C4-2B (cell line): ENCODE results near the gene NUP188.
"Not testable (repeated sequence)": the region's sequence is repeated elsewhere in the genome, so short reads cannot be mapped to it uniquely, and the experiment has no call there.

Experiments used
- H3K27ac ChIP-seq: fragments of 450-650 bp; 2 replicates; pipeline ENCODE4 v1.5.1; 2017
- ZFX ChIP-seq: fragments of 450-650 bp; IDR thresholded peaks from 2 replicates; pipeline ENCODE4 v1.6.1; 2017
- TF ChIP-seq, protein P1 (sequence below): fragments of 450-650 bp; conservative IDR thresholded peaks from 2 replicates; pipeline ENCODE4 v1.5.1; 2017; ENCODE audit warnings: mild to moderate bottlenecking

The NUP188 gene

DNA sequence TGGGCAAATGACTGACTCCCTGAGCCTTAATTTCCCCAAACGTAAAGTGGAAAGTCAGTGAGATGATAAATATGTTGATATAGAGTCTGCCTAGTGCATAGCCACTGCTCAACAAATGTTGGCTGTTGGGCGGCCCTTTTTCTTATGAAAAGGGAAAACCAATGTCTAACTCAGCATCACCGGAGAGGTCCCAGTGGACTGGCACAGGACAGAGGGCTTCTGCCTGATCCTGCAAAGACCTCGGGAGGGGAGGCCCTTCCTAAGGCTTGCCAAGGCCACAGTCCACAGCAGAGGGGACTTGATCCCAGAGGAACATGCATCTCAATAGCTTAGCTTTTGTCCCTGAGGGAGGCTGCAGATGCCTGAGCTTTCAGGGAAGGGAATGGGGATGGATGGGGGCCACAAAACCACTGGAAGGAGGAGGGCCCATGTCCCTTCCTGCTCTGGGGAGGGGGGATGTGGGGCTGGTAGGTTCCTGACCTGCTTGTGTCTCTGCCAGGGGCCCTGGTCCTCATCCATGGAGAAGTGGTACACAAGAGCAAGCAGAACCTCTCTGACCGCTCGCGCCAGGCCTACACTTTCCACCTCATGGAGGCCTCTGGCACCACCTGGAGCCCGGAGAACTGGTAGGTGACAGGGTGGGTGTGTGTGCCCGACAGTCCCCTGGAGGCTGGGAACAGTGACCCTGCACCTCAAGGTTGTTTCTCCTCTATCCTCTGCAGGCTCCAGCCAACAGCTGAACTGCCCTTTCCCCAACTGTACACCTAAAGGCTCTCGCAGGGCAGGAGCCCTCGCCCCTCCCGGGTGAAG is 6.3 kb upstream of the NUP188 start:
- no peak overlapping the region for H3K27ac ChIP-seq
- TF ChIP-seq, protein P1, sequence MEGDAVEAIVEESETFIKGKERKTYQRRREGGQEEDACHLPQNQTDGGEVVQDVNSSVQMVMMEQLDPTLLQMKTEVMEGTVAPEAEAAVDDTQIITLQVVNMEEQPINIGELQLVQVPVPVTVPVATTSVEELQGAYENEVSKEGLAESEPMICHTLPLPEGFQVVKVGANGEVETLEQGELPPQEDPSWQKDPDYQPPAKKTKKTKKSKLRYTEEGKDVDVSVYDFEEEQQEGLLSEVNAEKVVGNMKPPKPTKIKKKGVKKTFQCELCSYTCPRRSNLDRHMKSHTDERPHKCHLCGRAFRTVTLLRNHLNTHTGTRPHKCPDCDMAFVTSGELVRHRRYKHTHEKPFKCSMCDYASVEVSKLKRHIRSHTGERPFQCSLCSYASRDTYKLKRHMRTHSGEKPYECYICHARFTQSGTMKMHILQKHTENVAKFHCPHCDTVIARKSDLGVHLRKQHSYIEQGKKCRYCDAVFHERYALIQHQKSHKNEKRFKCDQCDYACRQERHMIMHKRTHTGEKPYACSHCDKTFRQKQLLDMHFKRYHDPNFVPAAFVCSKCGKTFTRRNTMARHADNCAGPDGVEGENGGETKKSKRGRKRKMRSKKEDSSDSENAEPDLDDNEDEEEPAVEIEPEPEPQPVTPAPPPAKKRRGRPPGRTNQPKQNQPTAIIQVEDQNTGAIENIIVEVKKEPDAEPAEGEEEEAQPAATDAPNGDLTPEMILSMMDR, result no peak
- TF ChIP-seq ZFX, result no peak

DNA sequence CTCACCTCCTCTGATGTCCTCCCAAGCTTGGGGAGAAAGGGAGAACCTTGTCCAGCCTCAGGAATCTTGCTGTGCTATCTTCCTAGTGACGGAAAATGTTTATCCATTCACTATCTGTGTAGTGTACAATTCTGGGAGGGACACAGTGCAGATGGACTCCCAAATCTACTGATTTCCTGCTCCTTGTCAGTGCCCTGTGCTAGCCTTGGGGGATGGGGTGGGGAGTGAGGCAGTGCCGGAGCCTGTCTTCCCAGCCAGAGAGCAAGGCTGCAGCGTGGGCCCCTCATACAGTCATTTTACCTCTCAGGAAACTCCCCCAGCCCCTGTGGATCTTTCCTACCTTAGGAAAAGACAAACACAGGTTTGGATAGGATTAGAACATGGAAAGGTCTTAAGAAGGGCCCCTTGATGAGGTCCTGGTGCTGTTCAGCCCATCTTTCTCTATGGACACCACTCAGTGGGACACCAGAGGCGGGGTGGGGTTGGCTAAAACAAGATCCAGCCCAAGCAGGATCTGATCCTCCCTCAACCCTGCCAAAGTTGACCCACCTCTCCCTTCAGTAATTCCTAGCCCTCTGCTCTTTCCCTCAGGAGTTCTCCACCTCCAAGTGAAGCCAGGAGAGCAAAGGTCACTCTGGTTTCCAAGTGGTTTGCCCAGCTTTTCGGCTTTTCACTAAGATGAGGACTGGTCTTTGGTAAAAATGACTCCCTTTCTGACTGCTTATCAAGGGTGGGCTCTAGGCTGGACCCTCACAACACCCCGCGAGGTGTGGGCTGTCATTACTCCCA is 3.5 kb upstream of the NUP188 start:
- TF ChIP-seq, protein P1, result no peak
- TF ChIP-seq ZFX, result no peak

DNA sequence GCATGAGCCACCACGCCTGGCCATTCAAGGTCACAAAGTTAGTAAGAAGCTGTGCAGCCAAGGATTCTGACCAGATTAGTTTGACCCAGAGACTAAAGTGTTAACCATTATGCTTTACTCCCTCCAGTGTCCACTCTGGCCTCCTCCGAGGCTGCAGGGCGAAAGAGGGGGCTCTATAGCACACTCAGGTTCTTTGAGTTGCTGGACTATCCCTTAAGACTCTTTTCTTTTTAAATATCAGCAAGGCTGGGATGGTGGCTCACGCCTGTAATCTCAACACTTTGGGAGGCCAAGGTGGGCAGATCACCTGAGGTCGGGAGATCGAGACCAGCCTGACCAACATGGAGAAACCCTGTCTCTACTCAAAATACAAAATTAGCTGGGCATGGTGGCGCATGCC is 2.5 kb upstream of the NUP188 start:
- not testable (repeated sequence) for H3K27ac ChIP-seq

More for the DNA sequence above, 3.5 kb upstream of the NUP188 start:
- H3K27ac ChIP-seq, result no peak overlapping the region

DNA sequence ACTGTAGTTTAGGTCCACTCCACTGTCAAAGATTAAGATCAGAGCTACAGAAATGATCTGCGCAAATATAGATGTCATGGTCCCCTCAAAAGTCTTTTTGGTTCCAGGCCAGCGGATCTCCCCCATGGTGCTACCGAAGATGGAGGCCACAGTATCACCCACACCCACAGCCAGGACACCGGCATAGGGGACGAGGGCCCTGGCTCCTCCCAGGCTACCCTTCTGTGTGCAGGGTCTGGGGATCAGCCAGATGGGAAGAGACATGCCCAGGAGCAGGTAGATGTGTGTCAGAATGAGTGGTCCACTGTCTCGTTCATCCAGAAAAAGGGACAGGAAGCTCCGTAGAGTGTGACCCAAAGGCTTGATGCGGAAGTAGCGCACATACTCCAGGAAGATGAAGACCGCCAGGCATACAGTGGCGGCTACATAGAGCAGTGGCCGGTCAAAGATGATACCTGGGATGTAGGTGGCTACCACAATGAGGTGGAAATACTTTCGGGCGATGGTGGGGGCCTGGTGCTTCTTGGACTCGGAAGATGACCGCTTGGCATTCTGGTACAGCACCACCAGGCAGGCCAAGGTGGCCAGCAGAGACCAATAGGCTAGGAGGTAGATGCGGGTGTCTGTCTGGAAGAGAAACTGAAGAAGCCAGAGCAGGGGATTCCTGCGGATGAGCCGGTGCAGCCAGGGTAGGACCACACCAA is 1.5 kb upstream of the NUP188 start:
- TF ChIP-seq, protein P1, result no peak
- TF ChIP-seq ZFX, result no peak

DNA sequence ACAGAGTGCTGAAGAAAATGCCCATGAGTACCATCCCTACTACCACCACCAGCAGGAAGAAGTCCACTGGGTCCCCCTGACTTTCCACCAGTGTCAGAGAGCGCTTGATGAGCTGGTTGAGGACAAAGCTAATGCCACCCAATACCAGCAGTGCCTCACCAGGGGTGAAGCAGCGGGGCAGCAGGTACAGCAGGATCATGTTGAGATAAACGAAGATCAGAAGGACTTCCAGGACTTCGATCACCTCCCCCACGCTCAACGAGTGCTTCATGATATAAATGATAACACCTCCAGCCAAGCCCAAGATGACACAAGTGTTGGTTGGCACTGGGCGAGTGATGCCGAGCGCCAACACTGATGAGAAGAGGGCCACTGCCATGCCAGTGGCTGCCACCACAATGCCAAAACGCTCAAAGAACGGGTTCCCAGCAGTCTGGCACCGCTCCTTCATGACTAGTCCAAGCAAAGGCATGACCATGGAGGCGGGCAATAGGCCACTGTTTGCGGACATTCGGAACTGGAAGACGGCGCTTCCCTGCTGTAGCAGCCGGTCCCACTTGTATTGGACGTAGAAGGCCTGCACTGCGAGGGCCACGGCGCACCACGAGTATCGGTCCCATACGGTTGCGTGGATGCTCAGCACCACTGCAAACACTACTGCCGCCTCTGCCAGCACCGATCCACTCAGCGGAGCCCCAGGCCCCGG is 775 bp upstream of the NUP188 start:
- H3K27ac ChIP-seq, result peak overlapping the region; percentile 95
- no peak for TF ChIP-seq ZFX
- TF ChIP-seq, protein P1, result no peak

More for the DNA sequence above, 1.5 kb upstream of the NUP188 start:
- peak overlapping the region; percentile 95; the same call in 1 of the 2 replicates for H3K27ac ChIP-seq

DNA sequence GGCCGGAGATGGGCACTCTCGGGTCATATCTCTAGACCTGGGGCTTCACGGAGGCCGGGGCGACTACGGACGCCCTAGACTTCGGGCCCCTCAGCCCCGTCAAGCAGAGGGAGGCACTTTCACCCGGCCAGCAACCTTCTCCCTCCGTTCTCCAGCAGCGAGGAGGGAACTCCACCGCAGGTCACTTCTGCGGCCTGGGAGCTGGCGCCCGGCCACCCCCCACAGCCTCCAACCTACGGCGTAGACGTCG is 297 bp upstream of the NUP188 start:
- peak; percentile 71; the same call in 1 of the 2 replicates for TF ChIP-seq ZFX
- TF ChIP-seq, protein P1, result no peak

DNA sequence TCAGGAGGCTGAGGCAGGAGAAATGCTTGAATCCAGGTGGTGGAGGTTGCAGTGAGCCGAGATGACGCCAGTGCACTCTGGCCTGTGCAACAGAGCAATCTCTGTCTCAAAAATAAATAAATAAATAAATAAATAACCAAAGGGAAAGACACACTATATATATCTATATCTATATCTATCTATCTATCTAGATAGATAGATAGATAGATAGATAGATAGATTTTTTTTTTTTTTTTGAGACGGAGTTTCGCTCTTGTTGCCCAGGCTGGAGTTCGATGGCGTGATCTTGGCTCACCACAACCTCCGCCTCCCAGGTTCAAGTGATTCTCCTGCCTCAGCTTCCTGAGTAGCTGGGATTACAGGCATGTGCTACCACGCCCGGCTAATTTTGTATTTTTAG is 13.9 kb downstream of the NUP188 start:
- not testable (repeated sequence) for H3K27ac ChIP-seq

More for the DNA sequence above, 297 bp upstream of the NUP188 start:
- H3K27ac ChIP-seq, result peak overlapping the region; percentile 95

DNA sequence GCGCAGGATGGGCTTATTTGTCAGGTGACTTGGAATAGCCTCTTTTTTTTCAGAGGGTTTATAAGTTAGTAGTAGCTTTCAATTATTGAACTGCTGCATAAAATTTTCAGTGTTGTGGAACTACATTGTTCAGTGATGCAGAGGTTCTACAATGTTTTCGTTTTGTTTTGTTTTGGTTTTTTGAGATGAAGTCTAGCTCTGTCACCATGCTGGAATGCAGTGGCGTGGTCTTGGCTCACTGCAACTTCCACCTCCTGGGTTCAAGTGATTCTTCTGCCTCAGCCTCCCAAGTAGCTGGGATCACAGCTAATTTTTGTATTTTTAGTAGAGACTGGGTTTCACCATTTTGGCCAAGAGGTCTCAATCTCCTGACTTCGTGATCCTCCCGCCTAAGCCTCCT is 22.0 kb downstream of the NUP188 start:
- no peak overlapping the region for H3K27ac ChIP-seq
- TF ChIP-seq, protein P1, result no peak
- TF ChIP-seq ZFX, result no peak
